ENCODE data around the gene ADA.
A peak's percentile ranks its signal among the peaks of the same experiment; 100 is the strongest.

Gene ADA

GRCh38 chr20:44580581-44581268, 70.8 kb downstream of the ADA start:
- no peak for DNase-seq (ENCODE audit: low spot score)

- DNase-seq (ENCODE audit: low spot score), result no peak
Measured at GRCh38 chr20:44579313-44580081, 72.0 kb downstream of the ADA start.

- no peak for DNase-seq (ENCODE audit: low spot score)
Measured at GRCh38 chr20:44576297-44576696, 75.2 kb downstream of the ADA start.

GRCh38 chr20:44574372-44574771, 77.1 kb downstream of the ADA start:
- DNase-seq (ENCODE audit: low spot score), result no peak

- DNase-seq (ENCODE audit: low spot score), result no peak
Measured at GRCh38 chr20:44573501-44573869, 78.0 kb downstream of the ADA start.

GRCh38 chr20:44572551-44573500, 78.7 kb downstream of the ADA start:
- peak; percentile 93 for DNase-seq (ENCODE audit: low spot score)

- DNase-seq (ENCODE audit: low spot score), result no peak
Measured at GRCh38 chr20:44571362-44571988, 80.0 kb downstream of the ADA start.

- DNase-seq (ENCODE audit: low spot score), result no peak
Measured at GRCh38 chr20:44570367-44570766, 81.1 kb downstream of the ADA start.

All from pons (tissue), 1 donor.